ENCODE measurements around the gene RALGDS.

Gene RALGDS

DNA sequence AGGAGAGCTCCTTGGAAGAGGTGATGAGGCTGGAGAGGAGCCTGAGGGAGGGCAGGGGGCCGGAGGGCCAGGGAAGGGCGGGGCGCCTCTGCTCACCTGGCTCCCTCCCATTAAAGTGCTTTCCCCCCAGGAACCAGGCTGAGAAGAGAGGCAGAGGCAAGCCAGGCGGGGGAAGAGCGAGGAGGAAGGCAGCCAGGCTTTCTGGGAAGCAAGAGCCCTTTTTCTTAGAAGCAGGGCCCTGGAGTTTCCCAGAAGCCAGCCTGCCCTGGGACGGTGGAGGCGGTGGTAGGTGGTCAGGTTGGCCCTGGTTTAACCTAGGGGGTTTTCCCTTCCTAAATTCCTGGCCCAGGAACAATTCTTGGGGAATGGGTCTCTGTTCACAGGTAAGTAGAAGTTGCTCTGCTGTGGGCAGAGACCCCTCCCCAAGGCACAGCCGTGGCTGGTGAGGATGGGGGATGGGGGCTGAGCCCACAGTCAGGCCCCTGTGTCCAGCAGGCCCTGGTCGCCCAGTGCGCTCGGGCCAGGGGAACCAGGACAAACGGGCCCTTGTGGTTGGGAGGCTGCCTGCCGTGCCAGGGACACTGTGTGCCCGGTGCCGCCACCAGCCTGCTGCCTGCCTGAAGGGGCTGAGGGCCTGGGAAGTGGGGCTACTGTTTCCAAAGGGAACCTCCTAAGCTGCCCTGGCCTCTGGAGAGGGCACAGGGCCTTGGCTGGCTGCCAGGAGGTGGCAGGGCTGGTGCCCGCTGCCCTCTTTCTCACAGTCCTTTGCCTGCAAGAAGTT is 16.6 kb upstream of the RALGDS start:
- DNase-seq (ENCODE audit: low read depth, low spot score): no peak

GRCh38 chr9:133135146-133135745 is 14.2 kb upstream of the RALGDS start:
- peak; percentile 50 for DNase-seq (ENCODE audit: low read depth, low spot score)

DNA sequence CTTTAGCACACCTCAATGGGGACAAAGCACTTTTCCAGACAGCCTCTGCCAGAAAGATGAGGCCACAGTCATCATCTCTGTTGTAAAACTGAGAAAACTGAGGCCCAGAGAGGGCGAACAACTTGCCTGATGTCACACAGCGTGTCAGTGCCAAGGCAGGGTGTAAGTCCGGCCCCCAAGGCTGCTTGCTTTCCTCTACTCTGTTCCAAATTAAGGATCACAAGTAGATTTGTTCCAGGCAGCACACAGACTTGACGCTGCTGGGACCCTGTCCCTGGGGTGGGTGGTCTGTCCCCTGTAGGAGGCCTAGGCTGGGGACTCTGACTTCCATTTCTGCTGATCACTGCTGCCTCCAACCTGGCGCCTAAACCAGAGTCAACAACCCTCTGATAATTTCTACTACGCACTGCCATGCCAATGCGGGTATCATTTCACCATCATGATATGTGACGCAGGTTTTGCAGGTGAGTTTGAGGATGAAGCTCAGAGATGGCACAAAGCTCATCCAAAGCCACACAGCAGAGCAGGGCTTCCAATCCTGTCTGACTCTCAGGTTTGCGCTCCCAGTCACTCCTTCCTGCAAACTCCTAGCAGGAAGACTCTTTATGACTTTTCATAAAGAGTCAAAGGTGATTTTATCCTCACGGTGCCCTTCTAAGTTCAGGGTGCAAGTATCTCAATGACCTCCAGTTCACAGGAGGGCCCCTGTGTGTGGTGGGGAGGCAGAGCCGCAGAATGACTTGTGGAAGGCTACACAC is 13.5 kb upstream of the RALGDS start:
- DNase-seq (ENCODE audit: low read depth, low spot score): no peak

- DNase-seq (ENCODE audit: low read depth, low spot score): peak; percentile 82
Measured at GRCh38 chr9:133133681-133134387, 12.8 kb upstream of the RALGDS start.

- no peak for DNase-seq (ENCODE audit: low read depth, low spot score)
Measured at GRCh38 chr9:133132174-133132573, 11.1 kb upstream of the RALGDS start.

GRCh38 chr9:133131506-133131905 is 10.5 kb upstream of the RALGDS start:
- DNase-seq (ENCODE audit: low read depth, low spot score): no peak

- DNase-seq (ENCODE audit: low read depth, low spot score): no peak
Measured at GRCh38 chr9:133130685-133131244, 9.7 kb upstream of the RALGDS start.

GRCh38 chr9:133129001-133129795 is 8.2 kb upstream of the RALGDS start:
- no peak for DNase-seq (ENCODE audit: low read depth, low spot score)

- DNase-seq (ENCODE audit: low read depth, low spot score): no peak
Measured at GRCh38 chr9:133128152-133128551, 7.1 kb upstream of the RALGDS start.

GRCh38 chr9:133127340-133127981 is 6.4 kb upstream of the RALGDS start:
- no peak for DNase-seq (ENCODE audit: low read depth, low spot score)

- DNase-seq (ENCODE audit: low read depth, low spot score): no peak
Measured at GRCh38 chr9:133126697-133127339, 5.8 kb upstream of the RALGDS start.

- DNase-seq (ENCODE audit: low read depth, low spot score): no peak
Measured at GRCh38 chr9:133125941-133126696, 5.1 kb upstream of the RALGDS start.

DNA sequence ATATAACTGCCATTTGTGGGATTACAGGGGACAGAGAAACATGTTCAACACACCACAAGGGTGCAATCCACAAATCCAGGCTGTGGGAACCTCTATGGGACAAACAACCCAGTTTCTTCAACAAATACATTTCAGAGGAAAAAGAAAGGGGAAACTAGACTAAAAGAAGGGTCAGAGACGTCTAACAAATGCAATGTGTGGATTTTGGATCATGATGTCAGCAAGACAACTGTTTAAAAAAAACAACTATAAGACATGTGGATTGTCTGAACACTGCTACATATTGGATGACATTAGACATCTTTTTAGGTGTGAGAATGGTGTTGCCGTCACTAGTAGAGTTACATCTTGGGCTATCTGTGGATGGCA is 3.9 kb upstream of the RALGDS start:
- DNase-seq (ENCODE audit: low read depth, low spot score): no peak

DNA sequence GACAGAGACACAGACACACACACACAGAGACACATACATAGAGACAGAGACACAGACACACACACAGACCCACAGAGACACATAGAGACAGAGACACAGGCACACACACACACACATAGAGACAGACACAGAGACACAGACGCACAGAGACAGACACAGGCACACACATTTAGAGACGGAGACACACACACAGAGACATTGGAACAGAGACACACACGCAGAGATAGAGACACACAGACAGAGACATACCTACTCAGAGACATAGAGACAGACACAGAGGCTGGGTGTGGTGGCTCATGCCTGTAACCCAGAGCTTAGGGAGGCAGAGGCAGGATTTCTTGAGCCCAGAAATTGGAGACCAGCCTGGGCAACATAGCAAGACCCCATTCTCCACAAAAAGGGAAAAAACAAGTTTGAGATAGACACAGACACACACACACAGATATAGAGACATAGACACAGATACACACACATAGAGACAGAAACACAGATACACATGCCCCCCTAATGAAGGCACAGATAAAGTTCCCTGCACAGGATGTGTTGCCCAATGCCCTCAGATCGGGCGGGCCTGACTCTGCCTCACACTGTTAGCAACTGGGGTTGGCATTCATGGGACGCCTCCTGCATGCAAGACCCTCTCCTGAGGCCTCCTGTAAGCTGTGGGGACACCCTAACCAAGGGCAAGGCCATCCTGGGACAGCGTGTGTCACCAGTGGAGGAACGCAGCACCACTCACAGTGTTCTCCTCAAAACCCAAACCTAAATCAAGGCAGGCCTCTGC is 3.3 kb upstream of the RALGDS start:
- no peak for DNase-seq (ENCODE audit: low read depth, low spot score)

DNA sequence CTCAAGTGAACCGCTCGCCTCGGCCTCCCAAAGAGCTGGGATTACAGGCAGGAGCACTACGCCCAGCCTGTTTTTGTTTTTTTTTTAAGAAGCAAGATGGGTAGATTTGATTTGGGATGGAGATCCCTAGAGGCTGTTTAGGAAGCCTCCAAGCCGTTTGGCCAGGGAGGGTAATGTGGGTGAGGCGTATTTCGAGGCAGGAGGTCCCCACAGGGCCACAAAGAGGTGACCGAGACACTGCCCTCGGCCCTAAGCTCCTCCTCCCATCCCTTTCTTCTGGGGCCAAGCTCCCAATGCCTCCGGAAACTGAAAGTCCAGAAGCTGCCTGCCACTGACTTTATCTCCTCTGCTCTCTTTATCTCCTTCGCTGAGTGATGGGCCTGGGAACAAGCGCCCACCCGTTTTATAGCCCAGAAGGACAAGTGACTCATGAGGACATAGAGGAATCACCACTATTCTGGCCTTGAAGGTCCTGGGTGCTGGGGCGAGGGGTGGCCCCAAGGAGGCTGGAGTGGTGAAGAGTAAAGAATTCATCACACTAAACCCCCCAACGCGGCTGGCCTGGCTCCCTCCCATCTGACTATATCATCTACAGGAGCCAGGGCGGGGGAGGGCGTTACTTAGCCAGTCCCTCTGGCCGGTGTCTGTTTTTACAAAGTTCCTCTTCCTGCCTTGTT is 2.0 kb upstream of the RALGDS start:
- DNase-seq (ENCODE audit: low read depth, low spot score): no peak

DNA sequence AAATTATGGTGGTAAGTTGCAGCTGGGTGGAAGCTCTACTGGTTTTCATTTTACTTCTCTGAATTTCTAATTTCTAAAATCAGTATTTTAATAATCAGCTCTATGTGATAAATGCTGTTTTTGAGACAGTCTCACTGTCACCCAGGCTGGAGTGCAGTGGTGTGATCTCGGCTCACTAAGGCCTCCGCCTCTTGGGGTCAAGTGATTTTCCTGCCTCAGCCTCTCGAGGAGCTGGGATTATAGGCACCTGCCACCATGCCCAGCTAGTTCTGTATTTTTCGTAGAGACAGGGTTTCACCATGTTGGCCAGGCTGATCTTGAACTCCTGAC is 1.5 kb upstream of the RALGDS start:
- DNase-seq (ENCODE audit: low read depth, low spot score): no peak

DNA sequence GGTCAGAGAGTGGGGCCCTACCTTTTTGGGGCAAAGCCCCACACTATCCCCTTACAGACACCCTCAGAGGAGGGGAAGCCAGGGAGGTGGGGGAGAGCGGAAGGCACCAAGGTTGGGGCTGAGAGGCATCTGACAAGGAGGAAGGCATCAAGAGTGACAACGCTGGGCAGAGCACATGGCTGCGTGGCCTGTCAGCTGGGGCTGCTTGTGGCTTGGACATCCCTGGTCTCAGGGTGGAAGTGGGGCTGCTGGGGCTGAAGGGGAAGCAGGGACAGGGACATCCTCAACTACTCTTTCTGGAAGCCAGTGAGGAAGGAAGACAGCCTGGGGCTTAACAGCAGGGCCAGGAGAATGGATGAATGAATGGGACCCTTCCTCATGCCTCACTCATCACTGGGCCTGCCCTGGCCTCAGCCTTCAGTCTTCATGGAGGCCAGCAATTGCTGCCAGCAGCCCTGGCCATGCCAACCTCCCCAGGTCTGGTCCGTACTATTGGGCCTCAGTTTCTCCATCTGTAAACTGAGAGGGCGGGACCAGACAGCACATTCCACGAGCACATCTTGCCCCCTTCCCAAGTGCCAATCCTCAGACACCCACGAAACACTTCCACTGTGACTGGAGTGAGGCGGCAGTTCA is 993 bp upstream of the RALGDS start:
- no peak for DNase-seq (ENCODE audit: low read depth, low spot score)

All from activated CD4-positive, CD25-positive, alpha-beta regulatory T cell treated with anti-CD3 and anti-CD28 coated beads, Interleukin-2, amount 50 U/mL, for 16 hours (primary cell).